Measurements from ENCODE around the gene PCGF1. TPM values are rescaled to one million over a fixed set of nuclear protein-coding genes. Genes with fewer than 3 reads are reported as not detected.

PCGF1 gene
- total and polyA plus RNA-seq, 2 of the 13 experiments (the other 11 are each of a cell fraction or from before 2014, with no cell fraction given), result 20.4 to 22.6 TPM

DNA sequence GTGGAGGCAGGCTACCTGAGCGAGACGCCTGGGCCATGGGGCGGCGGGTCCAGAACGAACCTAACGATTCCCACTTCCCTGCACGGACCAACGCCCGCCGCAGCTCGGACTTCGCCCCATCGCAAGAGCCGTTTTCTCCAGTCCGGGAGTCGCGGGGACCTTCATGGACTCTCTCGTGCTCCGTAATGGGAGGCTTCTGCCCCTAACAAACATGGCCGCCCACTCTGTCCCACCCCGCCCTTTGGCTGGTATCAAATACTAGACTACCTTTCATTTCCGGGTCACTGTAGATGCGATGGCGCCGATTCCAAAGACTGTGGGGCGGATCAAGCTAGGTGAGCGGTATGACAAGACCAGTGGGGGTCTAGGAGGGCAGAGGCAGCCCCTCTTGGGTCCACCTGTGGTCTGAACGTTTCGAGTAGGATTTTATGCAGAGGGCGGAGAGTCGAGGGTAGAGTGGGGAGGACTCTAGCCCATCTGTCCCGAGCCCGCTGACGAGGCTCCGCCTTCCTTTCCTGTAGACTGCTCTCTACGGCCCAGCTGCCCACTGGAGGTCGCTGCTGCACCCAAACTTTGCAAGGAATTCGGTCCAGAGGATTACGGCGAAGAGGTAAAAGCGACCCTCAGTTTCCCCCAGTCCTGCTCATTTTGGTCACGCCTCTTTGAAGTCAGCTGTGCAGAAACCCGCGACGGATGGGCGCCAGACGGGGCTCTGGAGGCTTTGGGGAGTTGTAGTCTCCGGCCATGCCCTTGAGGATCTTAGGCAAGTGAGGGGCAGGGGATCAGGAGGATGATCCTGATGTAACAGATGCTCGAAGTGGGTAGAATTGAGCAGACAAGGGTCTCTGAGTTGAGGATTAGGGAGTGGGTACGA lies 24.5 kb downstream of the PCGF1 start, which contains the start of the genes CCDC142 and TTC31 (continued):
- no peak; the same call in 1 of the 2 replicates for TF ChIP-seq ZNF737 (CRISPR knock-in tag; IDR thresholded peaks at IDR 0.05; ENCODE audit: borderline replicate concordance)
- no peak for TF ChIP-seq KDM1A (CRISPR knock-in tag; IDR thresholded peaks at IDR 0.05)
- TF ChIP-seq ZBTB3 (CRISPR knock-in tag; IDR thresholded peaks at IDR 0.05; ENCODE audit: borderline replicate concordance, low read depth), result 0 out of 2 replicates have a peak, but pooled peaks have one; percentile 68
- peak; percentile 91; the same call in 1 of the 2 replicates for TF ChIP-seq ZNF746 (CRISPR knock-in tag; IDR thresholded peaks at IDR 0.05)
- 0 out of 2 replicates have a peak, but pooled peaks have one; percentile 28 for TF ChIP-seq ZNF713 (CRISPR knock-in tag; IDR thresholded peaks at IDR 0.05)
- TF ChIP-seq RAD21 (CRISPR knock-in tag; IDR thresholded peaks at IDR 0.05), result peak; percentile 94
- no peak for TF ChIP-seq ATF7-NPFF (CRISPR knock-in tag; IDR thresholded peaks at IDR 0.05; ENCODE audit: low read depth)
- TF ChIP-seq, protein P1, sequence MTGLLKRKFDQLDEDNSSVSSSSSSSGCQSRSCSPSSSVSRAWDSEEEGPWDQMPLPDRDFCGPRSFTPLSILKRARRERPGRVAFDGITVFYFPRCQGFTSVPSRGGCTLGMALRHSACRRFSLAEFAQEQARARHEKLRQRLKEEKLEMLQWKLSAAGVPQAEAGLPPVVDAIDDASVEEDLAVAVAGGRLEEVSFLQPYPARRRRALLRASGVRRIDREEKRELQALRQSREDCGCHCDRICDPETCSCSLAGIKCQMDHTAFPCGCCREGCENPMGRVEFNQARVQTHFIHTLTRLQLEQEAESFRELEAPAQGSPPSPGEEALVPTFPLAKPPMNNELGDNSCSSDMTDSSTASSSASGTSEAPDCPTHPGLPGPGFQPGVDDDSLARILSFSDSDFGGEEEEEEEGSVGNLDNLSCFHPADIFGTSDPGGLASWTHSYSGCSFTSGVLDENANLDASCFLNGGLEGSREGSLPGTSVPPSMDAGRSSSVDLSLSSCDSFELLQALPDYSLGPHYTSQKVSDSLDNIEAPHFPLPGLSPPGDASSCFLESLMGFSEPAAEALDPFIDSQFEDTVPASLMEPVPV (CRISPR knock-in tag; IDR thresholded peaks at IDR 0.05), result 0 out of 2 replicates have a peak, but pooled peaks have one; percentile 78
- TF ChIP-seq HOXA9 (CRISPR knock-in tag; IDR thresholded peaks at IDR 0.05; ENCODE audit: borderline replicate concordance), result peak; percentile 88; the same call in 1 of the 2 replicates
- TF ChIP-seq FOXP1 (IDR thresholded peaks at IDR 0.05), result no peak
- TF ChIP-seq FOXP1 (CRISPR knock-in tag; IDR thresholded peaks at IDR 0.05), result 0 out of 2 replicates have a peak, but pooled peaks have one; percentile 4
- TF ChIP-seq HMGA1 (CRISPR knock-in tag; conservative IDR thresholded peaks at IDR 0.05), result no peak
- TF ChIP-seq, protein P2, sequence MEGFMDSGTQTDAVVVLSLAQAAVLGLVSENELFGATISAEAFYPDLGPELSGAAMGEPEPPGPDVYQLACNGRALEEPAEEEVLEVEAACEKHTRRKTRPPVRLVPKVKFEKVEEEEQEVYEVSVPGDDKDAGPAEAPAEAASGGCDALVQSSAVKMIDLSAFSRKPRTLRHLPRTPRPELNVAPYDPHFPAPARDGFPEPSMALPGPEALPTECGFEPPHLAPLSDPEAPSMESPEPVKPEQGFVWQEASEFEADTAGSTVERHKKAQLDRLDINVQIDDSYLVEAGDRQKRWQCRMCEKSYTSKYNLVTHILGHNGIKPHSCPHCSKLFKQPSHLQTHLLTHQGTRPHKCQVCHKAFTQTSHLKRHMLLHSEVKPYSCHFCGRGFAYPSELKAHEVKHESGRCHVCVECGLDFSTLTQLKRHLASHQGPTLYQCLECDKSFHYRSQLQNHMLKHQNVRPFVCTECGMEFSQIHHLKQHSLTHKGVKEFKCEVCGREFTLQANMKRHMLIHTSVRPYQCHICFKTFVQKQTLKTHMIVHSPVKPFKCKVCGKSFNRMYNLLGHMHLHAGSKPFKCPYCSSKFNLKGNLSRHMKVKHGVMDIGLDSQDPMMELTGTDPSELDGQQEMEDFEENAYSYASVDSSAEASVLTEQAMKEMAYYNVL (CRISPR knock-in tag; IDR thresholded peaks at IDR 0.05; ENCODE audit: borderline replicate concordance), result peak; percentile 31
- TF ChIP-seq CREM (IDR thresholded peaks at IDR 0.05), result peak; percentile 98
- TF ChIP-seq CREM (CRISPR knock-in tag; IDR thresholded peaks at IDR 0.05), result no peak
- TF ChIP-seq, protein P3, sequence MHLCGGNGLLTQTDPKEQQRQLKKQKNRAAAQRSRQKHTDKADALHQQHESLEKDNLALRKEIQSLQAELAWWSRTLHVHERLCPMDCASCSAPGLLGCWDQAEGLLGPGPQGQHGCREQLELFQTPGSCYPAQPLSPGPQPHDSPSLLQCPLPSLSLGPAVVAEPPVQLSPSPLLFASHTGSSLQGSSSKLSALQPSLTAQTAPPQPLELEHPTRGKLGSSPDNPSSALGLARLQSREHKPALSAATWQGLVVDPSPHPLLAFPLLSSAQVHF (CRISPR knock-in tag; IDR thresholded peaks at IDR 0.05), result peak; percentile 80; the same call in 1 of the 2 replicates
- TF ChIP-seq, protein P4, sequence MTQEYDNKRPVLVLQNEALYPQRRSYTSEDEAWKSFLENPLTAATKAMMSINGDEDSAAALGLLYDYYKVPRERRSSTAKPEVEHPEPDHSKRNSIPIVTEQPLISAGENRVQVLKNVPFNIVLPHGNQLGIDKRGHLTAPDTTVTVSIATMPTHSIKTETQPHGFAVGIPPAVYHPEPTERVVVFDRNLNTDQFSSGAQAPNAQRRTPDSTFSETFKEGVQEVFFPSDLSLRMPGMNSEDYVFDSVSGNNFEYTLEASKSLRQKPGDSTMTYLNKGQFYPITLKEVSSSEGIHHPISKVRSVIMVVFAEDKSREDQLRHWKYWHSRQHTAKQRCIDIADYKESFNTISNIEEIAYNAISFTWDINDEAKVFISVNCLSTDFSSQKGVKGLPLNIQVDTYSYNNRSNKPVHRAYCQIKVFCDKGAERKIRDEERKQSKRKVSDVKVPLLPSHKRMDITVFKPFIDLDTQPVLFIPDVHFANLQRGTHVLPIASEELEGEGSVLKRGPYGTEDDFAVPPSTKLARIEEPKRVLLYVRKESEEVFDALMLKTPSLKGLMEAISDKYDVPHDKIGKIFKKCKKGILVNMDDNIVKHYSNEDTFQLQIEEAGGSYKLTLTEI (CRISPR knock-in tag; conservative IDR thresholded peaks at IDR 0.05), result no peak
